Fibroblast of mammary gland (primary cell): ENCODE results near the gene KCNH4.
"Not testable (repeated sequence)": the region's sequence is repeated elsewhere in the genome, so short reads cannot be mapped to it uniquely, and the experiment has no call there.

Source experiments
- DNase-seq: peaks from one replicate; pipeline ENCODE4 v3.0.0-alpha.2; 2010; ENCODE audit warnings: low read depth
- H3K4me3 ChIP-seq: 2 replicates; pipeline ENCODE4 v1.5.1; 2011; ENCODE audit warnings: low read depth, mild to moderate bottlenecking, low read length, moderate library complexity; ENCODE audit not compliant: control insufficient read depth
- CTCF ChIP-seq: conservative IDR thresholded peaks from 2 replicates; pipeline ENCODE4 v1.5.1; 2011; ENCODE audit warnings: low read depth, low read length, inconsistent platforms; ENCODE audit not compliant: control insufficient read depth, insufficient read depth

Gene KCNH4

GRCh38 chr17:42141382-42141781 is 39.6 kb downstream of the KCNH4 start:
- DNase-seq = no peak
- H3K4me3 ChIP-seq = no peak overlapping the region
- TF ChIP-seq CTCF = no peak

DNA sequence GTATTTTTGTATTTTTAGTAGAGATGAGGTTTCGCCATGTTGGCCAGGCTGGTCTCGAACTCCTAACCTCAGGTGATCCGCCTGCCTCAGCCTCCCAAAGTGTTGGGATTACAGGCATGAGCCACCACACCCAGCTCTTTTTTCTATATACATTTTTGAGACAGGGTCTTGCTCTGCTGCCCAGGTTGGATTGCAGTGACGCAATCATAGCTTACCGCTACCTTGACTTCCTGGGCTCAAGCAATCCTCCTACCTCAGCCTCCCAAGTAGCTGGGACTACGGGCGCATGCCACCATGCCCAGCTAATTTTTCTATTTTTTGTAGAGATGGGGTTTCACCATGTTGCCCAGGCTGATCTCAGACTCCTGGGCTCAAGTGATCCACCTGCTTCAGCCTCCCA is 40.3 kb downstream of the KCNH4 start:
- not testable (repeated sequence) for DNase-seq

DNA sequence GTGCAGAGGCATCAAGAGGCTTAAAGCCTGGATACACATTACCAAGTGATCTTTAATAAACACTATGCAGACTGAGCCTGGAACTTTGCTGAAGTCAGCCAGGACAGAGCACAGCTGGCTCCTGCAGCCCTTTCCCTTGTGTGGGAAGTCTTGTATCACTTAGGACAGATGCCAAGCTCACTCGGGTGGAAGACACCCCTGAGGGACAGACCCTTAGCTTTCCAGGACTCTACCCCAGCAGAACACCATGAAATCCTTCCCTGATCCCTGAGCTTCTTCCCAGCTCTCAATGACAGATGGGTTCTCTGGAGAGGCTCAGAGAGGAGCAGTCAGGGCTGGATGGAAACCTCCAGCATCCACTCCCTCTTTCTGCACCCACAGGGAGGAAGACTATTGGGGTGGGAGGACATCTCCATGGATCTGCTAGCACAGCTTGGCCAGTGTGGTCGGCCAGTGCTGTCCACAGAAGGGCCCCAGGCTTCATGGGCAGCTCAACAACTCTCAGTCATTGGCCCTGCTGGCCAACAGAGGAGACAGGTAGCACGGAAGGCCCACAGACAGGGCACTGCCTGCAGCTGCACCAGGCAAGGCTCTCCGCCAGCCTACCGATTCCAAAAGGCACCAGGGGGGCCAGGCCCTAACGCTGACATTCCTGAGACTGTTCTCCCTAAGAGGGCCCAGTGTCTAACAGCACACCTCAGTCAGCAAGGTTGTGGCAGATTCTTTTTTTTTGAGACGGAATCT is 42.0 kb downstream of the KCNH4 start:
- H3K4me3 ChIP-seq = no peak overlapping the region
- DNase-seq = no peak
- TF ChIP-seq CTCF = no peak

More for the DNA sequence above, 40.3 kb downstream of the KCNH4 start:
- not testable (repeated sequence) for H3K4me3 ChIP-seq

GRCh38 chr17:42136654-42137051 is 44.3 kb downstream of the KCNH4 start:
- TF ChIP-seq CTCF = no peak
- DNase-seq = no peak

DNA sequence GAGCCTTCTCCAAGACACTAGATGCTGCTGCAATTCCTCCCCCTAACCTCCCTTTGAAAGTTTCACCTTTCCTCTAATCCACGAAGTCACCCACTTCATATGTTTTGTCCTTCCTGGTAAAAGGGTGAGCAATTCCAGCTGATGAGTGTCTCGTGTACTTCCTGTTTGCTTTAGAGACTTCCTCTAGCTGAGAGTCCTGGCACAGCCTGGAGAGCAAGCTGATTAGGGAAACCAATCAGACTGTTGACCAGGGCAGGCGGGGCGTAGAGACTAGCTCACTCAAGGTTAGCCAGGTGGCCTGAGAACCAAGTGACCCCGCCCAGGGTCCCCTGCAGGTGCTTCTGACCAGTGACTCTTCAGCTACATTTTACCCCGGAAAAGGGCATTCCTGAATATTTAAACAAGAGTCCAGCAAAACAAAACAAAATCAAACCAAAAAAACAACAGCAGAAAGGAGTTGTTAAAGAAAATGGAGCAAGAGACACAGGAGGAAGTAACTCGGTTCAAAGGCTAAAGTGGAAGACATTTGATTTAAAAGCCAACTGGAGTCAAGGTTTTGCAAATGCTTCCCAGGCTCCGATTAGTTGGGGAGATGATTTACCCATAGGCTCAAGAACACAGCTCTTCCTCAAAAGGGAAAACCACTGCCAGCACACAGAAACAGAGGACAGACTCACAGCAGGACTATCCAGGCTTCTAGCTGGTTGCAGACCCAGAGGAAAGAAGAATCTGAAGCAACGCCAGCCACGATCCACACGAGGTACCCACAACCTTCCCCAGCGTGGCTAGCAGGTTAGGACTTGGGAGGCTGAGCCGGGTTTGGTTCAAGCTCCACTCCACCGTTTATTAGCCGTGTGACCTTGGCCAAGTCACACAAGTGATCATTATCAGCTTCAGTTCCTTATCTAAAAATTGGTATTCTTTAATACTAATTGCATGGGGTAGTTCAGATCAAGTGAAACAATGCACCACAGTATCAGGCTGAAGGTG is 45.0 kb downstream of the KCNH4 start:
- TF ChIP-seq CTCF = no peak
- H3K4me3 ChIP-seq = no peak overlapping the region
- DNase-seq = peak; percentile 73

More at GRCh38 chr17:42136654-42137051, 44.3 kb downstream of the KCNH4 start:
- H3K4me3 ChIP-seq = no peak overlapping the region

DNA sequence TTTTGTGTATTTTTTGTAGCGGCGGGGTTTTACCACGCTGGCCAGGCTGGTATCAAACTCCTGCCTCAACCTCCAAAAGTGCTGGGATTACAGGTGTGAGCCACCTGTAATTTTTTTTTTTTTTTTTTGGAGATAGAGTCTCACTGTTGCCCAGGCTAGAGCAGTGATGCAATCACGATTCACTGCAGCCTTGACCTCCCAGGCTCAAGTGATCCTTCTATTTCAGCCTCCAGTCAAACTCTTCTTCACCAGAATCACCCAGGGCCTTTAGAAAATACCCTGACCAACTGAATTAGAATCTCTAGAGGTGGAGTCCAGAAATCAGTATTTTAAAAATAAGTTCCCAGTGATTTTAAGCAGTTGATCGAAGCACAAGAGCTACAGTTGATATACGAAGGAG is 45.8 kb downstream of the KCNH4 start:
- no peak for TF ChIP-seq CTCF
- H3K4me3 ChIP-seq = no peak overlapping the region
- DNase-seq = no peak
